GM23248 (cell line): ENCODE measurements around the gene SLC12A7. TPM values are rescaled to one million over a fixed set of nuclear protein-coding genes. Genes with fewer than 3 reads are reported as not detected.

Experiments used
- DNase-seq: peaks from one replicate; pipeline ENCODE4 v3.0.0-alpha.2; 2015
- H2AFZ ChIP-seq: fragments of 200-600 bp; sonication (generic); 2 replicates; pipeline ENCODE4 v1.6.1; 2016; ENCODE audit warnings: antibody characterized with exemption
- H3F3A ChIP-seq: fragments of 200-600 bp; sonication (generic); 2 replicates; pipeline ENCODE4 v1.6.1; 2016; ENCODE audit warnings: mild to moderate bottlenecking, antibody characterized with exemption, mixed run types; ENCODE audit not compliant: insufficient read depth
- H3K27ac ChIP-seq: fragments of 200-600 bp; sonication (generic); 2 replicates; pipeline ENCODE4 v1.5.1; 2016; ENCODE audit warnings: mild to moderate bottlenecking
- H3K27me3 ChIP-seq: fragments of 200-600 bp; sonication (generic); replicated peaks from 2 replicates; pipeline ENCODE4 v1.6.1; 2016; ENCODE audit warnings: mild to moderate bottlenecking; ENCODE audit not compliant: insufficient read depth
- H3K36me3 ChIP-seq: fragments of 200-600 bp; sonication (generic); 2 replicates; pipeline ENCODE4 v1.6.1; 2016; ENCODE audit warnings: low read depth, mild to moderate bottlenecking
- H3K4me1 ChIP-seq: fragments of 200-600 bp; sonication (generic); 2 replicates; pipeline ENCODE4 v1.6.1; 2016; ENCODE audit warnings: mild to moderate bottlenecking; ENCODE audit not compliant: insufficient read depth
- H3K4me2 ChIP-seq: fragments of 200-600 bp; sonication (generic); one replicate; pipeline ENCODE4 v1.6.1; 2016; ENCODE audit warnings: mild to moderate bottlenecking; ENCODE audit not compliant: unreplicated experiment
- H3K4me3 ChIP-seq: fragments of 200-600 bp; sonication (generic); 2 replicates; pipeline ENCODE4 v1.5.1; 2016; ENCODE audit warnings: mild to moderate bottlenecking
- H3K79me2 ChIP-seq: fragments of 200-600 bp; sonication (generic); 2 replicates; pipeline ENCODE4 v1.6.1; 2016; ENCODE audit warnings: mild to moderate bottlenecking; ENCODE audit not compliant: insufficient read depth
- H3K9ac ChIP-seq: fragments of 200-600 bp; sonication (generic); 2 replicates; pipeline ENCODE4 v1.6.1; 2016; ENCODE audit warnings: mild to moderate bottlenecking
- H3K9me2 ChIP-seq: fragments of 200-600 bp; sonication (generic); 2 replicates; pipeline ENCODE4 v1.6.1; 2016; ENCODE audit warnings: mixed run types, mild to moderate bottlenecking, moderate library complexity; ENCODE audit not compliant: insufficient read depth
- H3K9me3 ChIP-seq: fragments of 200-600 bp; sonication (generic); one replicate; pipeline ENCODE4 v1.6.1; 2017; ENCODE audit warnings: low read depth
- H4K20me1 ChIP-seq: fragments of 200-600 bp; sonication (generic); 2 replicates; pipeline ENCODE4 v1.6.0; 2016; ENCODE audit not compliant: insufficient read depth
- EZH2 ChIP-seq: fragments of 200-600 bp; sonication (generic); IDR thresholded peaks from 2 replicates; pipeline ENCODE4 v1.6.1; 2018; ENCODE audit warnings: antibody characterized with exemption, mild to moderate bottlenecking; ENCODE audit not compliant: insufficient read depth, poor library complexity, severe bottlenecking
- EZH2phosphoT487 ChIP-seq: fragments of 200-600 bp; sonication (generic); IDR thresholded peaks from 2 replicates; pipeline ENCODE4 v1.6.1; 2018; ENCODE audit warnings: antibody characterized with exemption, moderate library complexity, mild to moderate bottlenecking, low read depth; ENCODE audit not compliant: insufficient read depth
- WGBS, 2 experiments: methylation state at CpG; one replicate each; pipeline ENCODE4 v1.1.6; 2015 to 2017; ENCODE audit warnings: low lambda C conversion rate in 2 of 2, low coverage in 1 of 2; ENCODE audit errors: missing lambda C conversion rate in 2 of 2; 5-methylcytosine and 5-hydroxymethylcytosine counted together
- in situ Hi-C: fragments of 300-500 bp; cut with MboI; formaldehyde crosslinking; loops from 2 replicates; pipeline ENCODE4 v1.15.0; 2020
- polyA plus RNA-seq: library from polyadenylated mRNA; unstranded; fragments of >200 nt; fragmentation: Nextera tagmentation; extraction: Ambion mirVana; gene quantifications from 2 replicates; pipeline ENCODE4 v1.2.1, GENCODE V29; 2016
- total RNA-seq: library from RNA; depleted of rRNA; stranded (reverse); fragments of >200 nt; shearing (Covaris generic); gene quantifications from 2 replicates; pipeline ENCODE4 v1.2.3, GENCODE V29; 2014

The SLC12A7 gene
- total and polyA plus RNA-seq, 2 experiments from 2014 or later = 0.75 to 1.9 TPM

- H3K79me2 ChIP-seq = no peaks in the 10 kb centered on the region
- H3K27me3 ChIP-seq = no peaks in the 10 kb centered on the region
- no peaks in the 10 kb centered on the region for H3K9me2 ChIP-seq
- WGBS, 2 experiments = 77 to 81% methylated on average over 8 to 27 of the region's 35 CpGs
- H3K9me3 ChIP-seq = no peaks in the 10 kb centered on the region
- no peak overlapping the region for H2AFZ ChIP-seq
- H3F3A ChIP-seq = no peaks in the 10 kb centered on the region
- H3K9ac ChIP-seq = no peak overlapping the region
- H3K4me3 ChIP-seq = no peak overlapping the region
- no peak overlapping the region for H3K4me2 ChIP-seq
- no peaks in the 10 kb centered on the region for H3K4me1 ChIP-seq
- no peaks in the 10 kb centered on the region for H3K36me3 ChIP-seq
- no peak overlapping the region for H3K27ac ChIP-seq
- DNase-seq = no peak
- in situ Hi-C loops = no loop called here
- no peaks in the 10 kb centered on the region for H4K20me1 ChIP-seq
- no peak for TF ChIP-seq EZH2phosphoT487
- no peak for TF ChIP-seq EZH2
Observed at GRCh38 chr5:1079961-1080360, 31.9 kb downstream of the SLC12A7 start.

- H3K79me2 ChIP-seq = no peaks in the 10 kb centered on the region
- H3K9me3 ChIP-seq = no peaks in the 10 kb centered on the region
- H2AFZ ChIP-seq = no peak overlapping the region
- no peak overlapping the region for H3K27ac ChIP-seq
- H3K36me3 ChIP-seq = no peaks in the 10 kb centered on the region
- H3K9me2 ChIP-seq = no peaks in the 10 kb centered on the region
- in situ Hi-C loops = no loop called here
- no peak overlapping the region for H3K4me3 ChIP-seq
- no peaks in the 10 kb centered on the region for H3K4me1 ChIP-seq
- no peak overlapping the region for H3K4me2 ChIP-seq
- no peak overlapping the region for H3K9ac ChIP-seq
- DNase-seq = no peak
- no peaks in the 10 kb centered on the region for H4K20me1 ChIP-seq
- TF ChIP-seq EZH2 = no peak
- no peak for TF ChIP-seq EZH2phosphoT487
- H3K27me3 ChIP-seq = no peaks in the 10 kb centered on the region
- WGBS, 2 experiments = 78 to 84% methylated on average over 7 to 18 of the region's 18 CpGs
- no peaks in the 10 kb centered on the region for H3F3A ChIP-seq
Observed at GRCh38 chr5:1079486-1079885, 32.4 kb downstream of the SLC12A7 start.

- 87 to 92% methylated on average over 21 to 23 of the region's 23 CpGs for WGBS, 2 experiments
- no peaks in the 10 kb centered on the region for H3K9me3 ChIP-seq
- TF ChIP-seq EZH2phosphoT487 = no peak
- no peak for TF ChIP-seq EZH2
- H2AFZ ChIP-seq = no peak overlapping the region
- no peak overlapping the region for H3K27ac ChIP-seq
- no peaks in the 10 kb centered on the region for H3K36me3 ChIP-seq
- no peak overlapping the region for H3K4me3 ChIP-seq
- no peaks in the 10 kb centered on the region for H4K20me1 ChIP-seq
- no peaks in the 10 kb centered on the region for H3K79me2 ChIP-seq
- H3K4me2 ChIP-seq = no peak overlapping the region
- in situ Hi-C loops = no loop called here
- DNase-seq = no peak
- no peaks in the 10 kb centered on the region for H3K27me3 ChIP-seq
- no peaks in the 10 kb centered on the region for H3F3A ChIP-seq
- H3K9me2 ChIP-seq = no peaks in the 10 kb centered on the region
- no peak overlapping the region for H3K9ac ChIP-seq
- no peaks in the 10 kb centered on the region for H3K4me1 ChIP-seq
Observed at GRCh38 chr5:1078851-1079250, 33.0 kb downstream of the SLC12A7 start.

GRCh38 chr5:1078206-1078605, 33.7 kb downstream of the SLC12A7 start:
- 75 to 83% methylated on average over 12 to 13 of the region's 13 CpGs for WGBS, 2 experiments
- Histone ChIP-seq H3K9ac (no peak overlapping the region), H3F3A (no peaks in the 10 kb centered on the region), H2AFZ (no peak overlapping the region), H3K27me3 (no peaks in the 10 kb centered on the region), H3K4me3 (no peak overlapping the region), H4K20me1 (no peaks in the 10 kb centered on the region), H3K4me2 (no peak overlapping the region), H3K79me2 (no peaks in the 10 kb centered on the region), H3K9me2 (no peaks in the 10 kb centered on the region), H3K36me3 (no peaks in the 10 kb centered on the region), H3K9me3 (no peaks in the 10 kb centered on the region), H3K4me1 (no peaks in the 10 kb centered on the region), H3K27ac (no peak overlapping the region)
- in situ Hi-C loops = no loop called here
- DNase-seq = no peak
- no peak for TF ChIP-seq EZH2phosphoT487
- TF ChIP-seq EZH2 = no peak

- no peak overlapping the region for H3K27ac ChIP-seq
- no peaks in the 10 kb centered on the region for H3K9me3 ChIP-seq
- no peak overlapping the region for H3K4me2 ChIP-seq
- no peak for DNase-seq
- no peak overlapping the region for H3K4me3 ChIP-seq
- no peaks in the 10 kb centered on the region for H4K20me1 ChIP-seq
- H3K36me3 ChIP-seq = no peaks in the 10 kb centered on the region
- no peak for TF ChIP-seq EZH2phosphoT487
- TF ChIP-seq EZH2 = no peak
- no peaks in the 10 kb centered on the region for H3K4me1 ChIP-seq
- no peaks in the 10 kb centered on the region for H3K27me3 ChIP-seq
- H3K9me2 ChIP-seq = no peaks in the 10 kb centered on the region
- H2AFZ ChIP-seq = no peak overlapping the region
- no peak overlapping the region for H3K9ac ChIP-seq
- in situ Hi-C loops = no loop called here
- 89 to 90% methylated on average over 26 to 27 of the region's 27 CpGs for WGBS, 2 experiments
- H3K79me2 ChIP-seq = no peaks in the 10 kb centered on the region
- no peaks in the 10 kb centered on the region for H3F3A ChIP-seq
Observed at GRCh38 chr5:1077491-1078020, 34.3 kb downstream of the SLC12A7 start.
